NCI-H1105 (cell line): Measurements from ENCODE around the gene ATP13A4.
A peak's percentile ranks its signal among the peaks of the same experiment; 100 is the strongest.

Source experiments
- DNase-seq: peaks from one replicate; lab custom pipeline; 2025; lab: John Stamatoyannopoulos, UW

The ATP13A4 gene

GRCh38 chr3:193554811-193555210, at the start of gene ATP13A4:
Gene ATP13A4, minus strand, starts transcription at chr3:193554895. Its CDS starts 96 bp downstream, at chr3:193554799.
- no peak for DNase-seq

- no peak for DNase-seq
These were observed 44.7 kb upstream of the ATP13A4 start for GRCh38 chr3:193599393-193599792.

DNA sequence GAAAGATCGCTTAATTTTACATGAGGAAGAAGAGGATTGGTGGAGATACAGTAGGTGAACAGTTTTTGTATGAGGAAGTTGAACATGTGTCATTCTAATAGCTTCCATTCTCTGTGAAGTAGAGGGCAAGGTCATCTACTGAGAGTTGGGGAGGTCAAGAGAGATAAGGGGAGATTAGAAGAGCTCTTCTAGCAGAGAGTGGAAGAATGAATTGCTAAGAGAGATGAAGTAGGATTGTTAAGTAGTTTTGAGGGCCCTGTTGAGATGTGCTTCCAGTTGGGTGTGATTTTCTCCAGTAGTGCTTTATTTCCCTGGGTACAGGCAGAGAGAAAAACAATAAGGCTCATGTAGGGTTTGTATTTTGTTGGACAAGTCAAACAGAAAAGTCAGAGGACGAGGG, 43.5 kb upstream of the ATP13A4 start:
- no peak for DNase-seq

GRCh38 chr3:193595939-193596487, 41.3 kb upstream of the ATP13A4 start:
- DNase-seq, result no peak

DNA sequence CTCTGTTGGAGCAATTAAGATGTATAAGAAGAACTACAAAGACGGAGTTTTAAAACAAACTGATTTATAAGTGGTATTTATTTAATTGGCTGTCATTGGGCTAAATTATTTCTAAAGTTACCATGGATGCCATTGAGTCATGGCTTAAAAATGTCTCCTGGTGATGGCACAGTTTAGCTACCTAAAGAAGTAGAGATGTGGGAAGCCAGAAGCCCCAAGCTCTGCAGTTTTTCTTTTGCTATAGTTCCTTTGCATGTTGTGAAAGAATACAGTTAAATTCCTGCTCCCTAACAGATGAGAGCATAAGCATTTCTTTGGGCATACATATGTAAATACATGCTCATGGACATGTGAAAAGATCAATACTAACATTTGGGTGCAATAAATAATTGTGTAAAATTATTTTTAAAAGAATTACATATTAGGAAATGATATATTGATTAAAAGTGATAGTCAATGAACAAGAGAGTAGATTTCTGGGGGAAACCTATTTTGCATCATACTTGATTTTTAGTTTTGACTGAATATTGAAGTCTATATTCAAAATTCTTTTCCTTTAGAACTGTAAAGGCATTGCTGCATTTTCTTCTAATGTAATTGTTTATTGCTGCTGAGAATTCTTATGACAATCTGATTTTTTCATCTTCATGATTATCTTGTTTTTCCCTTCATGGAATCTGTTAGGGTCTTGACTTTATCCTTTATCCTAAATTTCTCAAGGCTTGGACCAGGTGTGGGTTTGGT, 40.4 kb upstream of the ATP13A4 start:
- DNase-seq, result no peak

DNA sequence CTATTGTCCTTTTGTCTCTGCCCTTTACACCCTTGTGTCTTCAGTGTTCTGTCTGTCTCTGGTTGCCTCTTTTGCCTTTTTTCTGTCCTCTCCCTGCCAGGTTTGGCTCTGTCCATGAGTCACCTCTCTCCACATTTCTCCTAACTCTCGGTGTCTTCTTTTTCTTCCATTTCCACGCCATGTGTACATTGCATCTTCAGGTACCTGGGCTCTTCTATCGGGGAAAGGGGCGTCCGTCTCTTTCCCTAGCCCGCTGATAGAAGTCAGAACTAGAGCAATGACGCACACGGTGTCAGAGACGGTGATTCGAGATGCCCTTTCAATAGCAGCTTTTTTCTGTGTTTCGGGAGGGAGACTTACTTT, 39.0 kb upstream of the ATP13A4 start:
- DNase-seq, result peak; percentile 21

DNA sequence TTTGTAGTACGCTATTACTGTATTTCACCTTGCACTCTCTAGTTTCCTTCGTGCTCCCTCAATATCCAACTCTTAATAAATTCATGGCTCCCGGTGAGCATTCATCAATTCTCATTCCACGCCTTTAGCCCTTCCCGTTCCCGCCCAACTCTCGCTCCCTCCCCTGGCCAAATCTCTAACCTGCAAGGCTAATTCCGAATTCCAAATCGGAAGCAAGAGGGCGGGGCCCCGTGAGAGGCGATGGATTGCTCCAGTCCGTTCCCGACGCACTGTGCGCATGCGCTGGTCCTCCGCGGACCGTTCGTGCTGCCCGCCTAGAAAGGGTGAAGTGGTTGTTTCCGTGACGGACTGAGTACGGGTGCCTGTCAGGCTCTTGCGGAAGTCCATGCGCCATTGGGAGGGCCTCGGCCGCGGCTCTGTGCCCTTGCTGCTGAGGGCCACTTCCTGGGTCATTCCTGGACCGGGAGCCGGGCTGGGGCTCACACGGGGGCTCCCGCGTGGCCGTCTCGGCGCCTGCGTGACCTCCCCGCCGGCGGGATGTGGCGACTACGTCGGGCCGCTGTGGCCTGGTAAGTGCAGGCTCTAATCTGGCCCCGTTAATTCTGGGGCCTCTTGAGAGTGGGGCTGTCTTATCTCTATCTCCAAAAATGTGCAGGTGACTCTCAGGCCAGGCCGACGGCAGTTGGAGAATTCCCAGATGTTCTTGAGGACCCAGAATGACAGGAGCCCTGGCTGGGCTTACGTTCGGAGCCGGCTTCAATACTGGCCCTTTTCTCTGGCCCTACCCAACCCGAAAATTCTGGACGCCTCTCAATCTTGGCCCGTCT, 38.4 kb upstream of the ATP13A4 start, which contains the start of gene OPA1:
TSS of gene OPA1 (plus strand) at position 368 of the 827 bp plus-strand sequence. CDS start at position 538, 170 bp downstream.
- DNase-seq, result peak; percentile 100

DNA sequence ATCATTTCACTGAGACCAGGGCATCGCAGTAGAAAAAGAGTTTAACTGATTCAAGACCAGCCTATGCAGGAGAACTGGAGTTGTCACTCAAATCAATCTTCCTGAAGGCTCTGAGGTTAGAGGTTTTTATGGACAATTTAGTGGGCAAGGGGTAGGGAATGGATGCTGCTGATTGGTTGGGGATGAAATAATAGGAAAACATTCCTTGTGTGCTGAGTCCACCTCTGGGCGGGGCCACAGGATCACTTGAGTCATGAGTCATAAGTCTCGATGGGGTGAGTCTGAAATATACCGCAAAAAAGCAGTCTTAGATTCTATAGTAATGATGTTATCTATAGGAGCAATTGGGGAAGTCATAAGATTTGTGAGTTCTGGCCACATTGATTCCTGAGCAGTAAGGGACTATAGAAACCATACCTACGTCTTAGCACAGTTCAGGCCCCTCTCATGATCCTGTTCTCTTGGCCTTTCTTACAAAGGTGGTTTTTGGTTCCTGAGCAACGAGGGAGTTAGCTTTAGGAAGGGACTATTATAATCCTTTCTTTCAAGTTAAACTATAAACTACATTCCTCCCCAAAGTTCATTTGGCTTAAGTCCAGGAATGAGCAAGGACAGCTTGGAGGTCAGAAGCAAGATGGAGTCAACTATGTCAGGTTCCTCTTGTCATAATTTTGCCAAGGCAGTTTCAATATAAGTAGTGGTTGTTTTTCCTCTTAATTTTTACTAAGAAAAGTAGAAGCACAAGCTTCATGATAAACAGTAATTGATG, 35.6 kb upstream of the ATP13A4 start:
- no peak for DNase-seq

GRCh38 chr3:193589616-193590015, 34.9 kb upstream of the ATP13A4 start:
- DNase-seq, result no peak

- DNase-seq, result no peak
These were observed 34.4 kb upstream of the ATP13A4 start for GRCh38 chr3:193589129-193589528.

- DNase-seq, result peak; percentile 10
These were observed 31.8 kb upstream of the ATP13A4 start for GRCh38 chr3:193586526-193586925.

GRCh38 chr3:193585530-193585929, 30.8 kb upstream of the ATP13A4 start:
- peak; percentile 87 for DNase-seq

DNA sequence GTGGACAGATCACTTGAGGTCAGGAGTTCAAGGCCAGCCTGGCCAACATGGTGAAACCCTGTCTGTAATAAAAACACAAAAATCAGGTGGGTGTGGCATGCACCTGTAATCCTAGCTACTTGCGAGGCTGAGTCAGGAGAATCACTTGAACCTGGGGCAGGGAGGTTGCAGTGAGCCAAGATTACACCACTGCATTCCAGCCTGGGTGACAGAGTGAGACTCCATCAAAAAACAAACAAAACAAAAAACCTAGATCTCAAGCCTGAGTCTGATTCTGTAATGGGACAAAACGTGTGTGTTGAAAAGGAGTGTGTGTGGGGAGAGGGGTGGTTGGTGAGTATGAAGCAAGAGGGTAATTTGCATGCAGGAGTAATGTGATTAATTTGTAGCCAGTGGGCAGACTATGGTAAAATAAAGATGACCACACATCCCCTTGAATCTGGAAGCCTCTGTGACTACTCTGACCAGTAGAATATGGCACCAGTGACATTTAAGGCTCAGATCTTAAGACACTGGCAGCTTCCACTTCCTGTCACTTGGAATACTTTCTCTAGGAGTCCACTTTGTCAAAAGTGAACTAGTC, 19.9 kb upstream of the ATP13A4 start:
- DNase-seq, result no peak

GRCh38 chr3:193573403-193574191, 18.9 kb upstream of the ATP13A4 start:
- no peak for DNase-seq

DNA sequence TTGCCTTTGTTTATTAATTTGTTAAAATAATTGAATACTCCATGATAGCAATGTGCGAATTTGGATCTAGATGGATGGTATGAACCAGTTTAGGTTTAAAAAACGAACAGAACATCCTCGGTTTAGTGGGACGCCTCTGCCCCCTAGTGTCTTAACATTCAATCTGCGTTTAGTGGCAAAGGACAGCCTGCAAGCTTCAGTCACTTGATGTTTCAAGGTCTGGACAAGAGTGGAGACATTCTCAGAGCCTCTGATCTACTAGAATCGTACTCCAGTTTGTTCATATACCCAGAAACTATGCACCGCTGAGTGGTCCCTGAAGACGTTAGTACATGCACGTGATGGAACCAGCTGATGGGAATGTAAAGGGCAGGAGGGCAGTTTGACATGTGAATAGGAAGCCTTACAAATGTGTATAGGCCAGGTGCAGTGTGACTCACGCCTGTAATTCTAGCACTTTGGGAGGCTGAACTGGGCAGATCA, 17.8 kb upstream of the ATP13A4 start:
- DNase-seq, result peak; percentile 69

DNA sequence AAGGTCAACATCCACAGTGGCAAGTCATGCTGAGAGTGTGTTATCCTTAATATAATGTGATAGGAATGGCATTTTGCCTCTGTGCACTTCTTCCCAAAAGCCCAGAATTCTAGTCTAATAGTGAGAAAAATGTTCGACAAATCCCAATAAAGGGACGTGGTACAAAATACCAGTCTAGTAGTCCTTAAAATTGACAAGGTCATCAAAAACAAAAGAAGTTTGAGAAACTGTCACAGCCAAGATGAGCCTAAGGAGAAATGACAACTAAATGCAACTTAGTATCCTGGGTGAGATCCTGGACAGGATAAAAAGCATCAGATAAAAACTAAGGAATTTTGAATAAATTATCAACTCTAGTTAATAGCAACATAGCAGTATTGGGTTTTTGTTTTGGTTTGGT, 14.4 kb upstream of the ATP13A4 start:
- DNase-seq, result no peak

- DNase-seq, result no peak
These were observed 9.3 kb upstream of the ATP13A4 start for GRCh38 chr3:193564012-193564411.

GRCh38 chr3:193563426-193563825, 8.7 kb upstream of the ATP13A4 start:
- DNase-seq, result no peak

GRCh38 chr3:193560870-193561269, 6.2 kb upstream of the ATP13A4 start:
- DNase-seq, result peak; percentile 81

DNA sequence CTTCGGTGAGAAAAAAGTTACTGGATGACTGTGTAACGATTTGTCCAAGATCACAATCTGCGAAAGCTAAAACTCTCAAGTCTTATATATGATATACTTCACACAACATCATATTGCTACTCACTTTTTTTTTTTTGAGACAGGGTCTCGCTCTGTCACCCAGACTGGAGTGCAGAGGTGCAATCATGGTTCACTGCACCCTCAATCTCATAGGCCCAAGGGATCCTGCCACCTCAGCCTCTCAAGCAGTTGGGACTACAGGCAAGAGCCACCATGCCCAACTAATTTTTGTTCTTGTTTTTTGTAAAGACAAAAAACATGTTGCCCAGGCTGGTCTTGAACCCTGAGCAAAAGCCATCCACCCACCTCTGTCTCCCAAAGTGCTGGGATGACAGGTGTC, 5.4 kb upstream of the ATP13A4 start:
- DNase-seq, result no peak

DNA sequence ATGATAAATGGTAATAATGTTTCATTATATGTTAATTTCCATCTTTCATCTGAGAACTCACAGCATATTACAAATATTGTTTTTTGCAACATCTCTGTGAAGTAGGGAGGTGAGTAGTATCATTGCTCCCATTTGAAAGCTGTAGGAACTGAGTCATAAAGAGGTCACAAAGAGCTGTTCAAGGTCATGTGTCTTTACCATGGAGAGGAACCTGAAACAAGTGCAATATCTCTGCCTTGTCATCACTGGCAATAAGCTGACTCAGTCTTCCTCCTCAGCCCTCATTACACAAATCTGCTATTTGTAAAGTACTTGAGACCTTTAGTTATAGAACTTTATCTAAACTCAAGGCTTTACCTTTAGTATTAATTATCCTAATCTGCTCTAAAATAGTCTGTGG, 4.4 kb upstream of the ATP13A4 start:
- DNase-seq, result no peak
